Adrenal gland (tissue), 12 donors: ENCODE measurements around the gene ISG20. TPM values are rescaled to one million over a fixed set of nuclear protein-coding genes. Genes with fewer than 3 reads are reported as not detected.

Experiments used
- DNase-seq, 7 donors: peaks; one replicate each; pipeline ENCODE4 v3.0.0-alpha.2; 2019 to 2020
- H3K27ac ChIP-seq, 5 donors: fragments of 200-600 bp; sonication (generic) in 4 of 5; 1 replicate in 3 of 5; 2 replicates in 2 of 5; pipeline versions ENCODE4 v1.5.1 to v1.8.0; 2016 to 2020; ENCODE audit warnings: mild to moderate bottlenecking in 1 of 5
- H3K27me3 ChIP-seq: fragments of 200-600 bp; 2 replicates; pipeline ENCODE4 v1.8.0; 2021
- H3K36me3 ChIP-seq, 2 donors: fragments of 200-600 bp; replicated peaks in 1 of 2; 1 replicate in 1 of 2; 2 replicates in 1 of 2; pipeline versions ENCODE4 v1.5.1 to v1.8.0; 2018 to 2022
- H3K4me1 ChIP-seq, 2 donors: fragments of 200-600 bp; replicated peaks in 1 of 2; 1 replicate in 1 of 2; 2 replicates in 1 of 2; pipeline versions ENCODE4 v1.5.1 to v1.8.0; 2018 to 2021
- H3K4me3 ChIP-seq, 4 donors: fragments of 200-600 bp; sonication (generic) in 3 of 4; one replicate each; pipeline ENCODE4 v1.5.1; 2016 to 2018
- H3K9me3 ChIP-seq, 3 donors: fragments of 200-600 bp; sonication (generic) in 1 of 3; replicated peaks in 1 of 3; 1 replicate in 2 of 3; 2 replicates in 1 of 3; pipeline versions ENCODE4 v1.5.1 to v1.8.0; 2016 to 2021
- POLR2A ChIP-seq, 2 donors: fragments of 450-650 bp; IDR thresholded peaks; one replicate each; pipeline ENCODE4 v1.6.1; 2017; ENCODE audit warnings: antibody characterized with exemption in 2 of 2, mild to moderate bottlenecking in 2 of 2, moderate library complexity in 1 of 2
- WGBS, 4 donors: extraction: QIAGEN DNeasy Blood & Tissue Kit in 2 of 4; methylation state at CpG; one replicate each; pipeline versions ENCODE4 v1.1.5 to v1.1.7; 2013 to 2017; 5-methylcytosine and 5-hydroxymethylcytosine counted together
- intact Hi-C, 2 donors: fragments of 100-400 bp; cut with DNase I; formaldehyde crosslinking; loops; one replicate each; pipeline versions ENCODE4 v1.14.1 to v1.15.0; 2022 to 2023
- polyA plus RNA-seq, 3 donors: library from polyadenylated mRNA; stranded (reverse); fragments of 200-250 nt in 2 of 3; fragments of 350-450 nt in 1 of 3; fragmentation: Illumina TruSeq in 1 of 3; extraction: RNeasy Lipid Tissue Mini Kit (QIAGEN cat#74804) in 1 of 3; gene quantifications; one replicate each; pipeline ENCODE4 v1.2.3, GENCODE V29; 2013 to 2014
- total RNA-seq, 9 donors: library from RNA; depleted of rRNA in 4 of 9; stranded (reverse); fragments of >200 nt in 4 of 9; fragments of 120-200 nt in 1 of 9; fragmentation: NEBNext Ultra II Directional in 1 of 9; extraction: Animal tissue kit (Norgen Biotek cat#: 25700) in 1 of 9; gene quantifications; one replicate each; pipeline versions ENCODE4 v1.1.0 to v1.2.4, GENCODE V29; 2013 to 2023
- TF ChIP-seq, protein P1 (sequence below), 6 experiments: fragments of 450-650 bp in 4 of 6; fragments of 200-600 bp in 2 of 6; sonication (generic) in 1 of 6; IDR thresholded peaks; 1 replicate in 5 of 6; 2 replicates in 1 of 6; pipeline versions ENCODE4 v1.5.1 to v1.8.0; 2016 to 2021; ENCODE audit warnings: antibody characterized with exemption in 6 of 6, mild to moderate bottlenecking in 2 of 6, moderate library complexity in 1 of 6
- donor health status: healthy with polysubstance abuse.
- donor health status: Bipolar disorder and iron deficiency.
- donor health status: DM: yes; HTN: yes; CAD: no.
- donor health status: DM: no; HTN: no; CAD: no.
- donor health status: DM: no; HTN: no; CAD: no.
- donor health status: DM: yes; HTN: yes; CAD: no.

ISG20 gene
- total and polyA plus RNA-seq, 12 donors, result 1.6 to 13.6 (median 8.0) TPM

DNA sequence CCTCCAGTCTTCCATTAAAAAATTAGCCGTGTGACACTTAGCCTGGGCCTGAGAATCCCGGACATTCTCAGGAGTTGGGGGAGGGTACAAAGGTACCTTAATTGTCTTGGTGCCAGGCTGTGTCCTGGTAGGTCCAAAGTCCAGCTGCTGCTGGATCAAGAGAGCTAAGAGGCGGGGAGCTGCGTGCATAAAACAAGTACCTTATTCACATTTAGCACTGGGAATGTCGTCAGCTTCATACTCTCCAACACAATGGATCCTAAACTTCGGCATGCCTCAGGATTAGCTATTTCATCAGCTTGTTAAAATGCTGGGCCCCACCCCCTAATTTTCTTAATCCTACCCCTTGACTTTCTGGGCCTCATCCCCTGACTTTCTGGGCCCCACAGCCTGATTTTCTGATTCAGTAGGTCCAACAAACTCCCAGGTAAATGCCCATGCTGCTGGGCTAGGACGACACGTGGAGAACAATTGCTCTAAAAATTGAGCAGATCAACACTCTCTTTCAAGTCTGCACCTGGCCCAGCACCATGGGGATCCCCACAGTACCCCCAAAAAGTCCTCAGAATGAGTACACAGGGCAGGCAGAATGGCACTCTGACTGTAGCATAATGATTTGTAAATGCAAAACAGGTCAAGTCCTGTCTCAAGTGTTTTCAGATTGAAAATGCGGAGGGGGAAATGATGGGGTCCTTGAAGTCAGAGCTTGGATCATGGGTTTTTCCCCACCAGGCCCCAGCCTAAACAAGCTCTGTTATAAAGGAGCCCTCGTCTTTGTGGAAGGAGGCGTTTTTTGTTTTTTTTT, 23.3 kb upstream of the ISG20 start:
- intact Hi-C loops, result loop anchor here (5.0 to 10.0 kb wide), 3 partner anchors 51 to 138 kb away; no protein-coding TSS in a partner anchor
- Histone ChIP-seq H3K36me3 (no peaks in the 10 kb centered on the region), H3K9me3 (no peaks in the 10 kb centered on the region), H3K27me3 (no peaks in the 10 kb centered on the region), H3K4me3 (no peak overlapping the region), H3K27ac (no peak overlapping the region), H3K4me1 (peaks cover 0 to 5% of the 10 kb centered on the region in 2 donors)
- DNase-seq, result peak in 1 of 7 donors; percentile 11
- 75 to 79% (median 78%) methylated on average over 11 of the region's 11 CpGs for WGBS, 4 donors
- TF ChIP-seq POLR2A (IDR thresholded peaks at IDR 0.05), result no peak
- TF ChIP-seq, protein P1, sequence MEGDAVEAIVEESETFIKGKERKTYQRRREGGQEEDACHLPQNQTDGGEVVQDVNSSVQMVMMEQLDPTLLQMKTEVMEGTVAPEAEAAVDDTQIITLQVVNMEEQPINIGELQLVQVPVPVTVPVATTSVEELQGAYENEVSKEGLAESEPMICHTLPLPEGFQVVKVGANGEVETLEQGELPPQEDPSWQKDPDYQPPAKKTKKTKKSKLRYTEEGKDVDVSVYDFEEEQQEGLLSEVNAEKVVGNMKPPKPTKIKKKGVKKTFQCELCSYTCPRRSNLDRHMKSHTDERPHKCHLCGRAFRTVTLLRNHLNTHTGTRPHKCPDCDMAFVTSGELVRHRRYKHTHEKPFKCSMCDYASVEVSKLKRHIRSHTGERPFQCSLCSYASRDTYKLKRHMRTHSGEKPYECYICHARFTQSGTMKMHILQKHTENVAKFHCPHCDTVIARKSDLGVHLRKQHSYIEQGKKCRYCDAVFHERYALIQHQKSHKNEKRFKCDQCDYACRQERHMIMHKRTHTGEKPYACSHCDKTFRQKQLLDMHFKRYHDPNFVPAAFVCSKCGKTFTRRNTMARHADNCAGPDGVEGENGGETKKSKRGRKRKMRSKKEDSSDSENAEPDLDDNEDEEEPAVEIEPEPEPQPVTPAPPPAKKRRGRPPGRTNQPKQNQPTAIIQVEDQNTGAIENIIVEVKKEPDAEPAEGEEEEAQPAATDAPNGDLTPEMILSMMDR (IDR thresholded peaks at IDR 0.05), result no peak

DNA sequence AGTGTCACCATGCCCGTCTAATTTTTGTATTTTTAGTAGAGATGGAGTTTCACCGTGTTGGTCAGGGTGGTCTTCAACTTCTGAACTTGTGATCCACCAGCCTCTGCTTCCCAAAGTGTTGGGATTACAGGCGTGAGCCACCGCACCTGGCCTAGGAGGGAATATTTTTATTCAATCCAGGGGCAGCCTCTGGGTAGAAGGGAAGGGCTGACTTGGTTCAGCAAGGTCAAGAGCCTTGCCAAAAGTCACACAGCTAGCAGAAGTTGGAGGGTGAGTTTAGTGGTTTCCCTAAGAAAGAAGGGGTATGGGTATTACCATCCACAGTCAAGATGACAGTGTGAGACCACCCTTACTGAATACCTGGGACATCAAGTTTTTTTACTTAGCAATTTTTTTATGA, 22.6 kb upstream of the ISG20 start:
- H3K4me1 ChIP-seq, result peaks cover 0 to 10% of the 10 kb centered on the region in 2 donors
- H3K27me3 ChIP-seq, result no peaks in the 10 kb centered on the region
- WGBS, 4 donors, result 65 to 85% (median 77%) methylated on average over 4 of the region's 4 CpGs
- H3K36me3 ChIP-seq, result no peaks in the 10 kb centered on the region
- no peak for TF ChIP-seq POLR2A (IDR thresholded peaks at IDR 0.05)
- TF ChIP-seq, protein P1 (IDR thresholded peaks at IDR 0.05), result no peak
- peak in 1 of 7 donors; percentile 3 for DNase-seq
- no peak overlapping the region for H3K27ac ChIP-seq
- H3K4me3 ChIP-seq, result no peak overlapping the region
- H3K9me3 ChIP-seq, result no peaks in the 10 kb centered on the region
- intact Hi-C loops, result loop anchor here (5.0 to 10.0 kb wide), 3 partner anchors 51 to 139 kb away; no protein-coding TSS in a partner anchor

DNA sequence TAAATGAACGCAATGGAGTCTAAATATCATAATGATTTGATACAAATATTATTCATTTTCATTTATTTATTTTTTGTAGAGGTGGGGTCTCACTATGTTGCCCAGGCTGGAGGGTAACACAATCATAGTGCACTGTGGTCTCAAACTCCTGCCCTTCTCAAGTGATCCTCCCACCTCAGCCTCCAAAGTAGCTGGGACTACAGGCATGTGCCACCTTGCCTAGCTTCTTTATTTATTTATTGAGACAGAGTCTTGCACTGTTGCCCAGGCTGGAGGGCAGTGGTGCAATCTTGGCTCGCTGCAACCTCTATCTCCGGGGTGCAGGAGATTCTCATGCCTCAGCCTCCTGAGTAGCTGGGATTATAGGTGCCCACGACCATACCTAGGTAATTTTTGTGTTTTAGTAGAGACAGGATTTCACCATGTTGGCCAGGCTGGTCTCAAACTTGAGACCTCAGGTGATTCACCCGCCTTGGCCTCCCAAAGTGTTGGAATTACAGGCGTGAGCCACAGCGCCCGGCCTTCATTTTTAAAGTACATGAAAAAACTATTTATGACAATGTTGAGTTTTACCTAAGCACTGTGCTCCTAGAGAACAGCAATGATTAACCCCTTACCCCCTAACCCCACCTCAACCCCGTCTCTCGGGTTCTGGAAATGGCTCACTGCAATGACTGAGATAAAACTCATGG, 21.6 kb upstream of the ISG20 start:
- peak in 1 of 7 donors; percentile 2 for DNase-seq

More for the DNA sequence above, 21.6 kb upstream of the ISG20 start:
- H3K27ac ChIP-seq, result no peak overlapping the region
- WGBS, 4 donors, result 86 to 90% (median 89%) methylated on average over 10 of the region's 10 CpGs
- no peaks in the 10 kb centered on the region for H3K27me3 ChIP-seq
- intact Hi-C loops, result loop anchor here (5.0 to 10.0 kb wide), 3 partner anchors 52 to 140 kb away; no protein-coding TSS in a partner anchor
- no peaks in the 10 kb centered on the region for H3K36me3 ChIP-seq
- TF ChIP-seq POLR2A (IDR thresholded peaks at IDR 0.05), result no peak
- TF ChIP-seq, protein P1 (IDR thresholded peaks at IDR 0.05), result no peak
- peaks cover 4 to 15% of the 10 kb centered on the region in 2 donors for H3K4me1 ChIP-seq
- no peaks in the 10 kb centered on the region for H3K9me3 ChIP-seq
- H3K4me3 ChIP-seq, result no peak overlapping the region
